Midbrain (tissue), 1 donor: Measurements from ENCODE around the gene RPS4Y1.

ENCODE experiments used
- DNase-seq: peaks from one replicate; lab custom pipeline; 2025; lab: John Stamatoyannopoulos, UW

Gene RPS4Y1

GRCh38 chrY:2883561-2883960 lies 42.2 kb downstream of the RPS4Y1 start:
- DNase-seq, result no peak

- no peak for DNase-seq
These were observed 44.5 kb downstream of the RPS4Y1 start for GRCh38 chrY:2885880-2886279.

- no peak for DNase-seq
These were observed 46.0 kb downstream of the RPS4Y1 start for GRCh38 chrY:2887386-2887785.

- no peak for DNase-seq
These were observed 46.6 kb downstream of the RPS4Y1 start for GRCh38 chrY:2887955-2888354.

- no peak for DNase-seq
These were observed 52.1 kb downstream of the RPS4Y1 start for GRCh38 chrY:2893471-2893870.

- no peak for DNase-seq
These were observed 54.6 kb downstream of the RPS4Y1 start for GRCh38 chrY:2896050-2896449.

- no peak for DNase-seq
These were observed 66.0 kb downstream of the RPS4Y1 start for GRCh38 chrY:2907356-2907755.

GRCh38 chrY:2913066-2913815 lies 71.8 kb downstream of the RPS4Y1 start:
- DNase-seq, result no peak
